Mesothelial cell of epicardium (in vitro differentiated cells): ENCODE measurements around the gene SNAP47. TPM values are rescaled to one million over a fixed set of nuclear protein-coding genes. Genes with fewer than 3 reads are reported as not detected.

Experiments
- DNase-seq, 2 experiments: peaks; one replicate each; pipeline ENCODE4 v3.0.0; 2021; ENCODE audit warnings: low spot score in 2 of 2; ENCODE audit not compliant: unreplicated experiment in 2 of 2
- H3K27ac Mint-ChIP-seq: 2 replicates; pipeline ENCODE4 v1.8.0; 2021; ENCODE audit warnings: mixed read lengths
- H3K27me3 Mint-ChIP-seq: 2 replicates; pipeline ENCODE4 v1.8.0; 2021; ENCODE audit warnings: low read depth, mixed read lengths
- H3K36me3 Mint-ChIP-seq: 2 replicates; pipeline ENCODE4 v1.8.0; 2021; ENCODE audit warnings: mixed read lengths
- H3K4me1 Mint-ChIP-seq: 2 replicates; pipeline ENCODE4 v1.8.0; 2021; ENCODE audit warnings: mixed read lengths
- H3K4me3 Mint-ChIP-seq: 2 replicates; pipeline ENCODE4 v1.8.0; 2021; ENCODE audit warnings: mild to moderate bottlenecking, moderate library complexity, mixed read lengths
- H3K9me3 Mint-ChIP-seq: 2 replicates; pipeline ENCODE4 v1.8.0; 2021; ENCODE audit warnings: mixed read lengths
- CTCF ChIP-seq: fragments of 200-600 bp; sonication (generic); IDR thresholded peaks from one replicate; pipeline ENCODE4 v1.5.0; 2021; ENCODE audit warnings: antibody characterized with exemption; ENCODE audit not compliant: unreplicated experiment
- total RNA-seq: library from RNA; stranded (reverse); gene quantifications from 3 replicates; pipeline ENCODE4 v1.2.1, GENCODE V29; 2021

Gene SNAP47
- total RNA-seq, 1 donor from 2014 or later, result 42.6 TPM

- no peaks in the 10 kb centered on the region for H3K4me1 Mint-ChIP-seq
- no peak for TF ChIP-seq CTCF
- H3K27ac Mint-ChIP-seq, result no peak overlapping the region
- DNase-seq, result no peak
- peaks cover 66% of the 10 kb centered on the region for H3K9me3 Mint-ChIP-seq
- H3K4me3 Mint-ChIP-seq, result no peak overlapping the region
- peaks cover 1% of the 10 kb centered on the region for H3K36me3 Mint-ChIP-seq
- no peaks in the 10 kb centered on the region for H3K27me3 Mint-ChIP-seq
Measured at GRCh38 chr1:227712648-227713047, 22.6 kb upstream of the SNAP47 start.

- peaks cover 7% of the 10 kb centered on the region for H3K36me3 Mint-ChIP-seq
- H3K27me3 Mint-ChIP-seq, result no peaks in the 10 kb centered on the region
- no peak overlapping the region for H3K27ac Mint-ChIP-seq
- DNase-seq, result no peak
- TF ChIP-seq CTCF, result no peak
- H3K4me3 Mint-ChIP-seq, result no peak overlapping the region
- H3K4me1 Mint-ChIP-seq, result no peaks in the 10 kb centered on the region
- H3K9me3 Mint-ChIP-seq, result peaks cover 89% of the 10 kb centered on the region
Measured at GRCh38 chr1:227718932-227719331, 16.3 kb upstream of the SNAP47 start.

GRCh38 chr1:227723474-227723873, 11.8 kb upstream of the SNAP47 start:
- peaks cover 55% of the 10 kb centered on the region for H3K9me3 Mint-ChIP-seq
- TF ChIP-seq CTCF, result no peak
- DNase-seq, result no peak
- peaks cover 7% of the 10 kb centered on the region for H3K4me1 Mint-ChIP-seq
- H3K4me3 Mint-ChIP-seq, result no peak overlapping the region
- no peaks in the 10 kb centered on the region for H3K27me3 Mint-ChIP-seq
- H3K27ac Mint-ChIP-seq, result no peak overlapping the region
- H3K36me3 Mint-ChIP-seq, result peaks cover 7% of the 10 kb centered on the region

GRCh38 chr1:227725046-227725445, 10.2 kb upstream of the SNAP47 start:
- Mint-ChIP-seq H3K36me3 (peaks cover 7% of the 10 kb centered on the region), H3K4me3 (no peak overlapping the region), H3K27me3 (no peaks in the 10 kb centered on the region), H3K27ac (no peak overlapping the region), H3K9me3 (peaks cover 42% of the 10 kb centered on the region), H3K4me1 (peaks cover 20% of the 10 kb centered on the region)
- DNase-seq, result no peak
- TF ChIP-seq CTCF, result no peak

GRCh38 chr1:227726318-227726717, 8.9 kb upstream of the SNAP47 start:
- H3K4me3 Mint-ChIP-seq, result no peak overlapping the region
- no peak for DNase-seq
- H3K27ac Mint-ChIP-seq, result no peak overlapping the region
- TF ChIP-seq CTCF, result no peak
- H3K9me3 Mint-ChIP-seq, result peaks cover 30% of the 10 kb centered on the region
- H3K4me1 Mint-ChIP-seq, result peaks cover 24% of the 10 kb centered on the region
- peaks cover 5% of the 10 kb centered on the region for H3K36me3 Mint-ChIP-seq
- no peaks in the 10 kb centered on the region for H3K27me3 Mint-ChIP-seq
